HG02759 (cell line): Measurements from ENCODE around the gene ZNF865.

Experiments used
- ATAC-seq: cut with Tn5 transposase; IDR thresholded peaks from one replicate; pipeline ENCODE4 v1.9.1; 2021; ENCODE audit warnings: mild to moderate bottlenecking, moderate library complexity; ENCODE audit not compliant: unreplicated experiment

The ZNF865 gene

GRCh38 chr19:55603581-55604292 is 1.7 kb upstream of the ZNF865 start:
- ATAC-seq: no peak

GRCh38 chr19:55605207-55605636 is 225 bp upstream of the ZNF865 start:
- peak; percentile 78 for ATAC-seq

- ATAC-seq: no peak
Measured at GRCh38 chr19:55606471-55606787, 982 bp downstream of the ZNF865 start.

GRCh38 chr19:55606817-55607216 is 1.4 kb downstream of the ZNF865 start:
- ATAC-seq: no peak

- no peak for ATAC-seq
Measured at GRCh38 chr19:55609326-55609725, 3.9 kb downstream of the ZNF865 start.

GRCh38 chr19:55611300-55611982 is 6.0 kb downstream of the ZNF865 start:
- ATAC-seq: no peak

GRCh38 chr19:55611983-55612645 is 6.7 kb downstream of the ZNF865 start:
- ATAC-seq: no peak

GRCh38 chr19:55613396-55613795 is 7.9 kb downstream of the ZNF865 start:
- ATAC-seq: no peak

- no peak for ATAC-seq
Measured at GRCh38 chr19:55613930-55614710, 8.7 kb downstream of the ZNF865 start.

GRCh38 chr19:55614711-55615542 is 9.5 kb downstream of the ZNF865 start:
- no peak for ATAC-seq

GRCh38 chr19:55615543-55616394 is 10.3 kb downstream of the ZNF865 start:
- ATAC-seq: no peak

- no peak for ATAC-seq
Measured at GRCh38 chr19:55616395-55616875, 11.0 kb downstream of the ZNF865 start.

- ATAC-seq: no peak
Measured at GRCh38 chr19:55617426-55617825, 12.0 kb downstream of the ZNF865 start.

GRCh38 chr19:55618426-55618825 is 13.0 kb downstream of the ZNF865 start:
- no peak for ATAC-seq

GRCh38 chr19:55619286-55619685 is 13.8 kb downstream of the ZNF865 start:
- ATAC-seq: no peak

- ATAC-seq: no peak
Measured at GRCh38 chr19:55620410-55621204, 15.2 kb downstream of the ZNF865 start.

- no peak for ATAC-seq
Measured at GRCh38 chr19:55621205-55621672, 15.8 kb downstream of the ZNF865 start.

- no peak for ATAC-seq
Measured at GRCh38 chr19:55621673-55622231, 16.3 kb downstream of the ZNF865 start.
